GM19397 (cell line): ENCODE data around the gene MAN1C1.

ENCODE experiments used
- ATAC-seq: cut with Tn5 transposase; IDR thresholded peaks from one replicate; pipeline ENCODE4 v1.9.1; 2021; ENCODE audit warnings: mild to moderate bottlenecking, moderate library complexity; ENCODE audit not compliant: unreplicated experiment

The MAN1C1 gene

DNA sequence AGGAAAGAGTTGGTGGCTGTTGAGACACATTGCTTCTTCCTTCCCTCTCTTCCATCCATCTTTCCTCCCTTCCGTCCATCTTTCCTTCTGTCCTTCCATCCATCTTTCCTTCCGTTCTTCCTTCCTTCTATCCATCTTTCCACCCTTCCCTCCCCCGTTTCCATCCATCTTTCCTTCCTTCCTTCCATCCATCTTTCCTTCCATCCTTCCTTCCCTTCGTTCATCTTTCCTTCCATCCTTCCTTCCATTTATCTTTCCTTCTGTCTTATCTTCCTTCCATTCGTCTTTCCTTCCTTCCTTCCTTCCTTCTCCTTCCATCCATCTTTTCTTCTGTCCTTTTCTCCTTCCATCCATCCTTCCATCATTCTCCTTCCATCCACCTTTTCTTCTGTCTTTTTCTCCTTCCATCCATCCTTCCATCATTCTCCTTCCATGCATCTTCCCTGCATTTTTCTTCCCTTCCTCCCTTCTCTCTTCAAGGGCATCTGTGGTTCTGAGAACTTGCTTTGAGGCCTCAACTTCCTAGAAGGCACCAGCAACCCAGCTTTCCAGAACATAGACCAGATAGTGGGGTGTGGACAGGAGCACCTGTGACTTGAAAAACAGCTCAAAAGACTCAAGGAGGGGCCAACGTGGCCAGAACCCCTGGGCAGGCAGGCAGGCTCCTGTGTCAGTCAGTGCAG lies 134.5 kb downstream of the MAN1C1 start:
- ATAC-seq = no peak

DNA sequence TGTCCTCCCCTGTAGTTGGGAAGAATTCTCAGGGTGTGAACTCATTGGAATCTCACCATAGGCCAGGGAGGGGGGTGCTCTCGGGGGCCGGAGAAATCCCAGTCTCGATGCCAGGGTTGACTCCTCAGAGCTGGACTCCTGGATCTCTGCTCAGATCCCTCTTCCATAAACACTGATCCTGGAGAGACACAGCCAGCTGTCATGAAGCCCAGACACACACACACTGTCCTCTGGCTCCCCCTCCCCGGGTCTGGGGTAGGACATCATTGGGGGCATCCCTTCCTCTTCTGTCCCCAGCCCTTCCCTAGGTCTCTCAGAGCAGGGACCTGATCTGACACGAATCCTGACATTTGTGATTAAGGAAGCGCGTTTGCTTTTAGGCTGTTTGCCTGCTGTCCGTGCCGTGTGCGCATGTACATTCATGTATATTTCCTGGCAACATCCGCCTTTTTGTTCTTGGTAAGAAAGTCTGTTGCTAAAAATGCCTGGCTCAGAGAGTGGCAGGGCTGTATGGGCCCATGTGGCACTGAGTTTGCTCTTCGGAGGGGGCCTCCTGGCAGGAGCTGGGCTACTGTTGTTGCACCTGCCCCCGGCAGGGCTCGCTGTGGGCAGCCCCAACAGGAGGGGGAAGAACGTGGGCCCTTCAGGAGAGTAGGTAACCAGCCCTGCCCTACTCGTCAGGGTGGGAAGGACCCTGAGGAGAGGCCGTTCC lies 138.0 kb downstream of the MAN1C1 start:
- no peak for ATAC-seq

DNA sequence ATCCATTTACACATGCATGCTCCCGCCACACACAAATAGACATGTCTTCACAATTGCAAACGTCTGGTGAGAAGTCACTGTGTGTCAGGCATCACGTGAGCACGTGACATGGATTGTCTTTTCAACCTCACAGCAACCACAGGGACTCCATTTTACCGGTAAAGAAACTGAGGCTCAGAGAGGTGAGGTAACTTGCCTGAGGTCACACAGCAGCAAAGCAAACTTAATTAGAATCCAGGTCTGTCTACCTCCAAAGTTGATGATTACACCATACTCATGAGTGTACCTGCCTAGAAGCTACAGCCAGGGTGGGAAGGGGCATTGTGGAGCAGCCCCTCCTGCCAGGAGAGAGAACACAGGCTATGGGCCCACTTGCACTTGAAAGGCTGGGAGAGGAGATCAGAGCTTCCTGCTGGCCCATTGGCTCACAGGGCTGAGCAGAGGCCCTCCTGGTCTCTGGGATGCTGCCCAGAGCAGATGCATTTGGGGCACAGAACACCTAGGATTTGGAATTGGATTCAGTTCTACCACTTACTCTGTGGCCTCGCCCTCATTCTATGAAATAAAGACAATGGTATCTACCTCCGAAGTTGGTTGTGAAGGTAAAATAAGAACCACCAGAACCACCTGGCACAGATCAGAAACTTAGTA lies 139.0 kb downstream of the MAN1C1 start:
- no peak for ATAC-seq

DNA sequence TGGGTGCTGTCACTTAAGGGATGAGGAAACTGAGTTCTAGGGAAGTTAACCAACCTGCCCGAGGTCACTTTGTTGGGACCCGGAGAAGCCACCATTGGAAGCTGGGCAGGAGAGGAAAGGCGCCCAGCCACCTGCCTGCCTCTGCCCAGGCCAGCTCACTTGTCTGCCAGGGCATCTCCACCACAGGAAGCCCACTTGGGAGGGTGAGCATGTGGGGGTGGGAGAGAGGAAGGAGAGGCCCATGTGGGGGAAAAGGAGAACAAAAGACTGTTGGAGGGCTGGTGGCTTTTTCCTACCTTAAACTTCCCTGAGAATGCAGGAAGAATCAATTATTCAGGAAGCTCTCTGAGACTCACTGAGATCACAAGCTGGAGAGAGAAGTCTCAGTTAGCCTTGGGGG lies 139.6 kb downstream of the MAN1C1 start:
- no peak for ATAC-seq

DNA sequence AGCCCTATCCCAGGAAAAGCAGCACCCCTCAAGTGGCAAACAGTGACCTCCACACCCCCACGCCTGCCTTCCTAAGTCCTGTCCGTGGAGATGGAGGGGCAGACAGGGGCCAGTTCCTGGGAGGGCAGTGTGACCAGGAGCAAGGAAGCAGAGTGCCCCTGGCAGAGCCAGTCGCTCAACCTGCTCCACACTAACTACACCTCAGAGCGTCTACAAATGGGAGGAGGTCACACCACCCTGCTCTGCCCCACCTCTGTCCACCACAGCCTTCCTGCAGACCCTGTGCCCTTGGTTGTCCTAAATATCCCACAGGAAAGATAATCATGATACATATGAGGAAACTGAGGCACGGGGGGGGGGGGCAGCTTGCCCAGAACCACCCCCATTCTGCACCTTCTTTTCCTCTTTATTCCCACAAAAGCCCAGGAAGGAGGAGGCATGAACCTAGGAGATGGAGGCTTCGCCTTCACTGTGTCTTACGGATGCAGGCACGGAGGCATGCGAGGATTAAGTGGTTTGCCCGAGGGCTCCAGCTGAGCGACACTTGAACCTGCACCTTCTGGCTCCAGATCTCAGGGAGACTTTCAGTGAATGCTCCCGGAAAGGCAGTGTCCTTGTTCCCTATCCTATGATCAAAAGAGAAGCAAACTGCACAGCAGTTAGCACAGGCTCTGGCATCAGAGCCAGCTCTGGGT lies 140.7 kb downstream of the MAN1C1 start:
- no peak for ATAC-seq

DNA sequence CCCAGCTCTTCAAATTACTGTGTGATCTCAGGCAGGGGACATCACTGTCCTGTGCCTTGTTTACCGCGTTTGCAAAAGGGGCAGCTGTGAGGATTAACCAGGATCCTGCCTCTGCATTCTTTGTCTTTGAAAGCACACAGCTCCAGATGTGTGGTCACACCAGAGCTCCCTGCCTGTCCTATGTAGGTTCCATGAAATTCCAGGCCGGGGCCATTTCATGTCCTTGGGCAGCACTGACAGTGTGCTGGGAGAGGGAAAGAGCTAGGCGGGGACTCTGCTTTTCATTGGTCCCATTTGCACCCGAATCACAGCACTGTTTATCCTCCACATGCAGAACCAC lies 141.2 kb downstream of the MAN1C1 start:
- ATAC-seq = no peak

DNA sequence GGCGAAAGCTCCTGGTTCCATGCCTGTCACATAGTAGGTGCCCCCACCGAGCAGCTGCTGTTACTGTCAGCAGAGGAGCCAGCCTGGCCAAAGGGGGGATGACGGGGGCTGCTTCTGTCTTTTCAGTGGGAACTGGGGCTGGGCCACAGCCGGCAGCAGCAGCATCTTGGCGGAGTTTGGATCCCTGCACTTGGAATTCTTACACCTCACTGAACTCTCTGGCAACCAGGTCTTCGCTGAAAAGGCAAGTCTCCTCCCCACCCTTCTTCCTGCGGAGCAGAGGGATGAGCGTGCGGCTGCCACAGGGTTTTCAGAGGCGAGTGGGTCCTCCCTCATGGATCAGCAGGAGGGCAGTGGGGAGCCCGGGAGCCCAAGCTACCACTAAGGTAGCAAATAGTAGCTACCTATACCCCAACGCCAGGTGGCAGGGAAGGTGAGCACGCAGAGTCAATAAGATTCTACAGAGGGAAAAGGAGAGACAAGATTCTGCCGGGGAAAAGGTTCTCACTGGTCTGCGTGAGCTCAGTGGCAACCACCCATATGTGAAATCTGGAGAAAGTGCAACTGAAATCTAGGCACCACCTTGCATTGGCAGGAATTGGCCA lies 142.0 kb downstream of the MAN1C1 start:
- ATAC-seq = no peak

DNA sequence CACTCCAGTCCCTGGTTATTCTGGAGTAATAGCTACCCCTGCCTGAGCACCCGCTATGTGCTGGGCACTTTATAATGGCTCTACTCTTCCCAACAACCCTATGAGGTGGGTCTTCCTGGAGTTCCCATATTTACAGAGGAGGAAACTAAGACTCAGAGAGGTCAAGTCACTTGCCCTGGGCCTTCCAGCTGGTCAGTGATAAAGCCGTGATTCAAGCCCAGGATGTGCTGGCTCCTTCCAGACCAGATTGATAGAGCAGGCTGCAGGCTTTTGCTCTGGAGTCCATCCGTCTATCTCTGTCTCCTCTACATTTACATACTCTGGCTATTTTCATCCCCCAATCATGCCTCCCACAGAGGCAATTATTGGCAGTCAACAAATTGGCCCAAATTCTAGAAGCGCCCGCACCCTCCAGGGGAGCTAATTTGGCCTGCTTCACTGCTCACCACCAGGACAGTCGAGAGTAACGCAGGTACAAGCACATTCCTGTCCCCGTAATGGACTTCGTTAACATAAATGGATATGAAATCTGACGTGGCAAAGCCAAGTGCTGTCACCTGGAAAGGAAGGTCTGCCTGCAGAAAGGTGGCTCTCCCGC lies 143.6 kb downstream of the MAN1C1 start:
- ATAC-seq = no peak

DNA sequence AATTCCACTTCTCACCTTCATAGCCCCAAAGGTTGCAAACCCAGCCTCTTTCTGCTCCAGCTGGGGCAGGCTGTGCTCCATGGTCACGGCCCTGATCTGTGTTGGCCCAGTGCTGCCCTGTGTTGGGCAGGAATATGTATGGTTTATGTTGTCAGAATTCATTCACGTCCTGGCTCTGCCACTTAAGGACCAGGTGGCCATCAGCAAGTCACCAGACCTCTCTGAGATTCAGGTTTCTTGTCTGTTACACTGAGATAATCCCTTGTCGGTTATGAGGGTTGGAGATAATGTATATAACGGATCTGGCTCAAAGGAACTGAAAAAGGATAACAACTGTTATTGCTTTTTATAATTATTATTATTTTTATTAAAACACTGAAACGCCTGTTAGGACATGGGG lies 144.3 kb downstream of the MAN1C1 start:
- ATAC-seq = no peak

DNA sequence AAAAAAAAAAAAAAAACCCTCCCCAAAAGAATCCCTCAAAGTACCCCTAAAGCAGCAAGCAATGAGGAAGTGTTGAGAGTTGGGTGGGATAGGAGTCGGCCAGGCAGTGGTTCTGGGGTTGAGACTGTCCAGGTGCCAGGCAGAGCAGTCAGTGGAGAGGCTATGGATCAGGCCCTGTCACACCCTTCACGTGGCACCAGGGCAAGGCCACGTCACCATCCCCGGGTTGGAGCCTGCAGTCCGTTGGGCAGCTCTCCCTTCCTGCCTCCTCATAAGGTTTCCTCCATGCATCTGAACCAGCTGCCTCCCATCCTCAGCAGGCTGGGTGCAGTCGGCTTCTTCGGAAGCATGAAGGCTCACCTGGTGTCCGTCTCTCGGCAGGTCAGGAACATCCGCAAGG lies 146.9 kb downstream of the MAN1C1 start:
- no peak for ATAC-seq

DNA sequence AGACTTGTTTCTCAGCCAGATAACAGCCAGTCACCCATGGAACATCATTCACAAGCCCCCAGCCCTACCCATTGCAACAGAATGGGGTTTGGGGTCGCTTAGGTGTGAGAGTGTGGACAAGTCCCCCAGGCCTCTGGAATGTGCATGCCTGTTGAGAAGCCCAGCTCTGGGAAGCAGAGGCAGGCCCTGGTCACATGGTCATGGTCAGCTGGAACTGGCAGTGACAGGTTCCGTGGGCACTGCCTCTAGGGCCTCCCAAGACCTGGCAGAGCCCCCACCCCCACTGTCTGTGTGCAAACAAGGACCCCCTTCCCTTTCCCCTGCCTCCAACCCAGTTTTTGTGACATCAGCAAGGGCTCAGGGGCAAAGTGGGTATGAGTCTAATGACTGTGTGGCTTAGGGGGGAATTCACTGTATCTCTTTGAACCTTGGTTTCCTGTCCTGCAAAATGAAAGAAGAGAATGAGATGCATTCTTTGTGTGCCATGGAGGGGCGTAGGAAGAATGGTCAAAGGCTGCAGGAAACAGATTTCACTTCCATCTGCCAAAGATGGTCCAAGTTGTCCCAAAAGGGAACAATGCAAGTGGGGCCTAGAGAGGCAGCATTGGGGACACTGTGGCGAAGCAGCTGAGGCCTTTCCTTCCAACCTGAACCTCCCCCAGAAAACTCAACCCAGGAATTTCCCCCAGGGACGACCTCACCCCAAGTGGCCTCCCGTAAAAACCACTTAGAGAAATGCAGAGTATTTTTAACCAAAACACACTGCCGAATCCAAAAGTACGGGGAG lies 148.7 kb downstream of the MAN1C1 start:
- ATAC-seq = no peak

DNA sequence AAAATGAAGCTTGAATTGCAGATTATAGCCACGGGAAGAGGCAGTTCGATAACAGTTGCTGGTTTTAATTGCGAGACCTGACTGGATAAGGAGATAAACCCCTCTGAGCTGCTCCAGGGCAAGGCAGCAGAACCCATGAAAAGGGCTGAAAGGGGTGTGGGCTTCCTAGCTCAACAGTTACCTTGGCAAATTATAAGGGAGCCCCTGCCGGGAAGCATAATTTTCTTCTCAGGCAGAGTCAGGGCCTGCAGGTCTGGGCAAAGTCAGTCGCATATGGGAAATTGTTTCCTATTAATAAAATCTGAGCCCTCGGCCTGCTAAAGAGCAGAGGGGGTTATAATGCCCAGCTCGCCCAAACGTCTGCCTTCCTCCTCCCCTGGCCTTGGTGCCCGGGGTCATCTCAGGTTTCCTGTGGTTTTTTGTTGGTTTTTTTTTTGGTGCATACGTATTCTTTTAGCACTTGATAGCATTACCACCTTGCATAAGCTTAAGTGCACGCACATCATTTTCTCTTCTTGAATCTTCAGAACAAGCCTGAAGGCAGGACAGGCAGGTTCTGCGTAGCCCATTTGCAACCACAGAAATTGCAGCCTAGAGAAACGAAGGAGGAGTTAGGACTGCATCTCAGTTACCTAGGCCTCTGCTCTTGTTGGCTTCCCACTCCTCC lies 149.5 kb downstream of the MAN1C1 start:
- no peak for ATAC-seq

DNA sequence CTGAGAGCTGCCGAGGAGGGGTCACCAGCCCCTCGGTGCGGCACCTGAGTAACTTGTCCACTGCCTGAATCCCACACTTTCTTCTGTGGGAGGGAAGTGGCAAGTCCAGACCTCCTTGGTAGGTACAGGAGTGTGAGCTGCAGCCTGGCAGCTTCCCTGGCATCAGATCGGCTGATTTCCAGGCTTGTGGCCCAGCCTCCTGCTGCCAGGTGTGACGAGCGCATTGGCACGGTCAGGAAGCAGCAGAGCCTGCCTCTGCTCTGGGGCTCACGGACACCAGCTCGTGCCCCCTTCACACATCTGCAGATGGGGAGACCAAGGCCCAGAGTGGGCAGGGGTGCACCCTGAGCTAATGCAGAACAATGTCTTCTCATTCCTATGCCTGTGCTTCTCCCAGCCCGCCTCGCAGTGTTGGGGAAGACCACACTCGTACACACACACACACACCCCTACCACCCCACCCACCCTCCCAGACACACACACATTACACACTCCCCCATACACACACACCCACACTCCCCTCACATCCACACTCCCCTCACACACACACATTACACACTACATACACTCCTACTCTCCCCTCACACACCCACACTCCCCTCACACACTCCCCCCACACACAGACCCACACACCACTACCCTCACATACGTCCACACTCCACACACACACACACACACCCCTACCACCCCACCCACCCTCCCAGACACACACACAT lies 150.3 kb downstream of the MAN1C1 start:
- ATAC-seq = no peak

DNA sequence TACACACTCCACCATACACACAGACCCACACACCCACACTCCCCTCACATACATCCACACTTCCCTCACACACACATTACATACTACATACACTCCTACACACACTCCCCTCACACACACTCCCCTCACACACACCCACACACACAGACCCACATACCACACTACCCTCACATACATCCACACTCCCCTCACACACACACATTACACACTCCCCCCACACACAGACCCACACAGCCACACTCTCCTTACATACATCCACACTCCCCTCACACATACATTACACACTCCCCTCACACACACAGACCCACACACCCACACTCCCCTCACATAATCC lies 150.8 kb downstream of the MAN1C1 start:
- no peak for ATAC-seq

DNA sequence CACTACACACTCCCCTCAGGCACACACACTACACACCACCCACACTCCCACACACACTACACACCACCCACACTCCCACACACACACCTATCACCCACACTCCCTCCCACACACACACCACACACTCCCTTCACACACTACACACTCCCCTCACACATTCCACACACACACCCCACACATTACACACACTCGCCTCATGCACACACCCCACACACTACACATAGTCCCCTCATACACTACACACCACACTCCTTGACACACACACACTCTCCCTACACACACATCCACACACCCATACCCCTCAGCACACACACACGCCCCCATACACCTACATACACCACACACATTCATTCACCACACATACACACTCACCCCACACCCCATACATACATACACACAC lies 152.4 kb downstream of the MAN1C1 start:
- no peak for ATAC-seq

DNA sequence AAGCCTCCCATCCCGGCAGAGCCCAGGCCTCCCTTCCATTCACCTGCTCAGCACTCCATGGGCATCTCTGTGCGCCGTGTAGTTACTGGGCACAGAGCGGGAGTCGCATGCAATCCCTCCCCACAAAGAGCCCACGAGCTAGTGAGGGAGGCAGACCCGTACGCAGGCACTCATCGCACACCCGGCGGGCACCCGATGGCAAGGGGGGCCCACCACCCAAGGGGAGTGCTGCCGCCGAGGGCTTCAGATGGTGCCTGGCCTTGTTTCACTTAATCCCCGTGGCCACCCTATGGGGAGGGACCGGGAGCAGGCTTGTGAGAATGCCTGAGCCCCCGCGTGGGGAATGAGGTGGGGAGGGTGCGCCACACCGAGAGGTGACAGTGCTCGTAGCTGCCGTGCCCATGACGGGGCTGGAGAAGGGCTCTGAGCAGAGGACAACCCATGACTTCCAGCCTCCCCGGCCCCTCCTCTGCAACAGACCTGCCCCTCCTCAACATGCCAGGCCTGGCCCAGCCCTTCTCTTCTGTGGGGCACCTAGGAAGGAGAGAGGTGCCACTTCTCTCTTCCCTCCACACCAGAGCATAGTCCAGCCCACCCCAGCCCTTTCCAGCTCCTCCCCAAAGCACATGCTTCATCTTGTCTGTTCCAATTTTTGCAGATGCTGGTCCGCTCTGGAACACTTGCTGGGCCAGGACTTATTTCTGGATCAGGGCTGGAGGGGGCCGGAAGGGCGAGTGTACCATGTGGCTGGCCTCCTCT lies 153.2 kb downstream of the MAN1C1 start:
- ATAC-seq = no peak

DNA sequence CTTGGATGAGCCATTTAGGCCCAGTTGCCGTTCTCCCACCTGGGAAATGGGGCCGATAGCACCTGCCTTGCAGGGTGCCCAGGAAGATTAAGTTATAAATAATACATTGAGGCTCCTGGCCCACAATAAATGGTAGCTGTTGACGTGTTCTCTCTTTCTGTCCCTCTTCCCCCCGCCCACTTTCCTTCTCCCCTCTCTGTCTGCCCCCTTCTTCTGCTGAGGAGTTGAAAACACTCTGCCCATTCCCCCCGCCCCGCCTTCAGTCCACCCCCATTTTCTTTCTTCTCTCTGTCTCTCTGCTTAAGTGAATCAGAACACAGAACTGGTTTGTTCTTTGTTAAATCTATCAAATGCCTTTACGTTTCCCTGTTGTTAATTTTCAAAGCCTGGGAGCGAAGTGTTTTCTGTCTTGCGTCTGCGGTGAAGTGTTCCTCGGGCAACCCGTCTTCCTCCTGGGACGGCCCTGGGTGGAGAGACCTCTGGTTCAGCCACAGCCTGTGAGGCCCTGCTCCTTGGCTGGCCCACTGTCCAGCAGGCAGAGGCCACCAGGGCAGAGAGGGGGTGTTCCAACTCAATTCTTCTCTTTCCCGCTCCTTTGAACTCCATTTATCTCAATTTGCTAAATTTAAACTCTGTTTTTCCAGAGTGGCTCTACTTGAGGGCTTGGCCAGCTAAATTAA lies 154.1 kb downstream of the MAN1C1 start:
- no peak for ATAC-seq
